ENCODE measurements around the gene CDH4.

GRCh38 chr20:61819574-61819846 is 567.4 kb downstream of the CDH4 start:
- TF ChIP-seq CTCF (IDR thresholded peaks at IDR 0.05; ENCODE audit: control extremely low read depth in 1 of 3, insufficient read depth in 1 of 3, low read depth in 1 of 3, low read length in 3 of 3) (no peak), ATF3 (IDR thresholded peaks at IDR 0.05; ENCODE audit: insufficient read depth, low read depth, low read length) (no peak), USF2 (IDR thresholded peaks at IDR 0.05; ENCODE audit: low read length) (no peak), ASH2L (IDR thresholded peaks at IDR 0.05; ENCODE audit: low read length) (no peak), POLR2A (IDR thresholded peaks at IDR 0.05; ENCODE audit: control extremely low read depth in 1 of 2, low read depth in 2 of 2, low read length in 2 of 2) (no peak), HDAC2 (IDR thresholded peaks at IDR 0.05; ENCODE audit: borderline replicate concordance in 1 of 2, low read depth in 2 of 2, low read length in 2 of 2) (no peak), YY1 (IDR thresholded peaks at IDR 0.05; ENCODE audit: low read depth, low read length) (no peak), CBX8 (IDR thresholded peaks at IDR 0.05; ENCODE audit: borderline replicate concordance, low read depth, low read length) (no peak), GTF2F1 (IDR thresholded peaks at IDR 0.05; ENCODE audit: borderline replicate concordance, low read depth, low read length) (no peak), MAFK (IDR thresholded peaks at IDR 0.05; ENCODE audit: low read depth, low read length) (no peak), JUND (IDR thresholded peaks at IDR 0.05; ENCODE audit: low read length) (no peak), EZH2 (IDR thresholded peaks at IDR 0.05; ENCODE audit: low read depth, low read length, severe bottlenecking) (no peak)

All from H1 (cell line).